Natural killer cell treated with Interleukin-12 subunit alpha and Interleukin-12 subunit beta and Interleukin-15 and Interleukin-18, amount 100 ng/mL, for 72 hours (primary cell): ENCODE measurements around the gene ATG4B. TPM values are rescaled to one million over a fixed set of nuclear protein-coding genes. Genes with fewer than 3 reads are reported as not detected.
A peak's percentile ranks its signal among the peaks of the same experiment; 100 is the strongest.

Experiments used
- ATAC-seq, 2 donors: fragments of 150-1000 bp; cut with Tn5 transposase in 1 of 2; sonication (Bioruptor Pico), chemical (Tn5 transposase) in 1 of 2; 2 replicates each; pipeline ENCODE4 v1.10.0; 2021
- DNase-seq: peaks from one replicate; pipeline ENCODE4 v3.0.0; 2022; ENCODE audit warnings: low spot score
- H3K27ac Mint-ChIP-seq, 2 donors: 1 replicate in 1 of 2; 2 replicates in 1 of 2; pipeline ENCODE4 v1.8.0; 2022; ENCODE audit warnings: mixed read lengths in 2 of 2, mild to moderate bottlenecking in 1 of 2, moderate library complexity in 1 of 2
- H3K27me3 Mint-ChIP-seq, 2 donors: 1 replicate in 1 of 2; 2 replicates in 1 of 2; pipeline ENCODE4 v1.8.0; 2022; ENCODE audit warnings: mixed read lengths in 2 of 2
- H3K36me3 Mint-ChIP-seq: one replicate; pipeline ENCODE4 v1.8.0; 2022; ENCODE audit warnings: mixed read lengths
- H3K4me1 Mint-ChIP-seq, 2 donors: 1 replicate in 1 of 2; 2 replicates in 1 of 2; pipeline ENCODE4 v1.8.0; 2022; ENCODE audit warnings: low read depth in 2 of 2, mixed read lengths in 2 of 2, mild to moderate bottlenecking in 1 of 2
- H3K4me3 Mint-ChIP-seq: one replicate; pipeline ENCODE4 v1.8.0; 2022; ENCODE audit warnings: mixed read lengths
- H3K9me3 Mint-ChIP-seq: 2 replicates; pipeline ENCODE4 v1.8.0; 2022; ENCODE audit warnings: mixed read lengths
- total RNA-seq, 2 donors: library from RNA; stranded (reverse); gene quantifications; one replicate each; pipeline ENCODE4 v1.2.3, GENCODE V29; 2022

Gene ATG4B
- total RNA-seq, 2 donors from 2014 or later = 96.2 to 127 TPM

GRCh38 chr2:241672243-241673188, 35.0 kb downstream of the ATG4B start:
- H3K27me3 Mint-ChIP-seq = no peaks in the 10 kb centered on the region
- no peak overlapping the region for H3K4me3 Mint-ChIP-seq
- no peaks in the 10 kb centered on the region for H3K36me3 Mint-ChIP-seq
- H3K9me3 Mint-ChIP-seq = no peaks in the 10 kb centered on the region
- no peak for ATAC-seq
- no peak overlapping the region for H3K27ac Mint-ChIP-seq
- DNase-seq = no peak
- H3K4me1 Mint-ChIP-seq = peaks cover 7 to 14% of the 10 kb centered on the region in 2 donors

- no peaks in the 10 kb centered on the region for H3K36me3 Mint-ChIP-seq
- H3K4me3 Mint-ChIP-seq = no peak overlapping the region
- no peaks in the 10 kb centered on the region for H3K27me3 Mint-ChIP-seq
- H3K4me1 Mint-ChIP-seq = peaks cover 7 to 14% of the 10 kb centered on the region in 2 donors
- DNase-seq (no peak), ATAC-seq (no peak)
- no peak overlapping the region for H3K27ac Mint-ChIP-seq
- H3K9me3 Mint-ChIP-seq = no peaks in the 10 kb centered on the region
These were observed 35.7 kb downstream of the ATG4B start for GRCh38 chr2:241673189-241673663.

- H3K27me3 Mint-ChIP-seq = no peaks in the 10 kb centered on the region
- H3K4me3 Mint-ChIP-seq = no peak overlapping the region
- H3K4me1 Mint-ChIP-seq = peaks cover 7 to 14% of the 10 kb centered on the region in 2 donors
- DNase-seq (no peak), ATAC-seq (no peak)
- H3K27ac Mint-ChIP-seq = peak overlapping the region in 1 of 2 donors; percentile 59
- H3K36me3 Mint-ChIP-seq = no peaks in the 10 kb centered on the region
- H3K9me3 Mint-ChIP-seq = no peaks in the 10 kb centered on the region
These were observed 36.6 kb downstream of the ATG4B start for GRCh38 chr2:241673797-241674725.

GRCh38 chr2:241675885-241676284, 38.4 kb downstream of the ATG4B start:
- DNase-seq = no peak
- H3K9me3 Mint-ChIP-seq = no peaks in the 10 kb centered on the region
- no peak for ATAC-seq
- peaks cover 11 to 14% of the 10 kb centered on the region in 2 donors for H3K4me1 Mint-ChIP-seq
- H3K36me3 Mint-ChIP-seq = peaks cover 5% of the 10 kb centered on the region
- no peaks in the 10 kb centered on the region for H3K27me3 Mint-ChIP-seq
- no peak overlapping the region for H3K4me3 Mint-ChIP-seq
- H3K27ac Mint-ChIP-seq = no peak overlapping the region

GRCh38 chr2:241676665-241677064, 39.2 kb downstream of the ATG4B start:
- peaks cover 10% of the 10 kb centered on the region for H3K36me3 Mint-ChIP-seq
- no peaks in the 10 kb centered on the region for H3K9me3 Mint-ChIP-seq
- ATAC-seq (no peak), DNase-seq (no peak)
- H3K4me1 Mint-ChIP-seq = peaks cover 12 to 14% of the 10 kb centered on the region in 2 donors
- H3K27ac Mint-ChIP-seq = no peak overlapping the region
- H3K4me3 Mint-ChIP-seq = no peak overlapping the region
- no peaks in the 10 kb centered on the region for H3K27me3 Mint-ChIP-seq

GRCh38 chr2:241677392-241677791, 39.9 kb downstream of the ATG4B start:
- Mint-ChIP-seq H3K27me3 (no peaks in the 10 kb centered on the region), H3K4me1 (peaks cover 12% of the 10 kb centered on the region in 2 donors), H3K4me3 (no peak overlapping the region), H3K27ac (no peak overlapping the region), H3K9me3 (no peaks in the 10 kb centered on the region), H3K36me3 (peaks cover 15% of the 10 kb centered on the region)
- no peak for ATAC-seq
- no peak for DNase-seq

GRCh38 chr2:241678307-241678706, 40.8 kb downstream of the ATG4B start:
- no peak overlapping the region for H3K4me3 Mint-ChIP-seq
- ATAC-seq (no peak), DNase-seq (no peak)
- no peaks in the 10 kb centered on the region for H3K27me3 Mint-ChIP-seq
- peaks cover 6 to 11% of the 10 kb centered on the region in 2 donors for H3K4me1 Mint-ChIP-seq
- no peak overlapping the region for H3K27ac Mint-ChIP-seq
- no peaks in the 10 kb centered on the region for H3K9me3 Mint-ChIP-seq
- peaks cover 15% of the 10 kb centered on the region for H3K36me3 Mint-ChIP-seq

GRCh38 chr2:241678784-241679540, 41.5 kb downstream of the ATG4B start:
- DNase-seq (no peak), ATAC-seq (no peak)
- no peaks in the 10 kb centered on the region for H3K27me3 Mint-ChIP-seq
- H3K36me3 Mint-ChIP-seq = peaks cover 16% of the 10 kb centered on the region
- no peaks in the 10 kb centered on the region for H3K9me3 Mint-ChIP-seq
- no peak overlapping the region for H3K4me3 Mint-ChIP-seq
- H3K27ac Mint-ChIP-seq = peak overlapping the region in 1 of 2 donors; percentile 19
- peaks cover 0 to 7% of the 10 kb centered on the region in 2 donors for H3K4me1 Mint-ChIP-seq

- Mint-ChIP-seq H3K4me1 (peaks cover 0 to 14% of the 10 kb centered on the region in 2 donors), H3K4me3 (no peak overlapping the region), H3K9me3 (no peaks in the 10 kb centered on the region), H3K36me3 (peaks cover 23% of the 10 kb centered on the region), H3K27ac (no peak overlapping the region), H3K27me3 (no peaks in the 10 kb centered on the region)
- ATAC-seq (no peak), DNase-seq (no peak)
These were observed 42.6 kb downstream of the ATG4B start for GRCh38 chr2:241680044-241680443.

- ATAC-seq (no peak), DNase-seq (no peak)
- Mint-ChIP-seq H3K4me3 (no peak overlapping the region), H3K4me1 (peaks cover 2 to 18% of the 10 kb centered on the region in 2 donors), H3K36me3 (peaks cover 23% of the 10 kb centered on the region), H3K27me3 (no peaks in the 10 kb centered on the region), H3K27ac (peak overlapping the region in 1 of 2 donors; percentile 8), H3K9me3 (no peaks in the 10 kb centered on the region)
These were observed 43.5 kb downstream of the ATG4B start for GRCh38 chr2:241680827-241681599.

- H3K4me1 Mint-ChIP-seq = peaks cover 6 to 16% of the 10 kb centered on the region in 2 donors
- H3K27me3 Mint-ChIP-seq = no peaks in the 10 kb centered on the region
- peak in 1 of 2 donors; percentile 23 for ATAC-seq
- no peak for DNase-seq
- peaks cover 17% of the 10 kb centered on the region for H3K36me3 Mint-ChIP-seq
- no peaks in the 10 kb centered on the region for H3K9me3 Mint-ChIP-seq
- peak overlapping the region; percentile 87 for H3K4me3 Mint-ChIP-seq
- peak overlapping the region; percentile 75 to 83 for H3K27ac Mint-ChIP-seq
These were observed 48.8 kb downstream of the ATG4B start for GRCh38 chr2:241686324-241686649.

- H3K36me3 Mint-ChIP-seq = peaks cover 11% of the 10 kb centered on the region
- peak within 1 kb of the TSS; percentile 75 to 92 for H3K27ac Mint-ChIP-seq
- ATAC-seq (peak; percentile 98), DNase-seq (peak; percentile 99)
- peaks cover 6 to 16% of the 10 kb centered on the region in 2 donors for H3K4me1 Mint-ChIP-seq
- H3K4me3 Mint-ChIP-seq = peak within 1 kb of the TSS; percentile 87
- no peaks in the 10 kb centered on the region for H3K9me3 Mint-ChIP-seq
- no peaks in the 10 kb centered on the region for H3K27me3 Mint-ChIP-seq
These were observed 49.3 kb downstream of the ATG4B start, which contains the start of gene DTYMK for GRCh38 chr2:241686650-241687425. Gene DTYMK (minus strand): TSS chr2:241686815. CDS start chr2:241686783, 32 bp downstream.
